NT2/D1 (cell line): Measurements from ENCODE around the gene GRIN1.

Source experiments
- SUZ12 ChIP-seq: IDR thresholded peaks from 2 replicates; pipeline ENCODE4 v1.6.1; 2011; ENCODE audit not compliant: insufficient read length, insufficient read depth; ENCODE audit errors: extremely low read depth
- YY1 ChIP-seq: IDR thresholded peaks from 2 replicates; pipeline ENCODE4 v1.6.1; 2011; ENCODE audit not compliant: insufficient read length, insufficient read depth
- ZNF274 ChIP-seq: IDR thresholded peaks from 2 replicates; pipeline ENCODE4 v1.6.1; 2011; ENCODE audit warnings: mild to moderate bottlenecking, low read depth, low read length

- TF ChIP-seq ZNF274 = no peak
- TF ChIP-seq SUZ12 = no peak
- no peak for TF ChIP-seq YY1
Observed at GRCh38 chr9:137164370-137165249, 25.7 kb downstream of the GRIN1 start.
